Sigmoid colon (tissue), 7 donors: ENCODE measurements around the gene LY86. TPM values are rescaled to one million over a fixed set of nuclear protein-coding genes. Genes with fewer than 3 reads are reported as not detected.

Experiments used
- DNase-seq: peaks from one replicate; pipeline ENCODE4 v3.0.0-alpha.2; 2019
- H3K27ac ChIP-seq, 4 donors: fragments of 200-600 bp; sonication (generic); one replicate each; pipeline ENCODE4 v1.5.1; 2016 to 2019; ENCODE audit warnings: mild to moderate bottlenecking in 1 of 4
- H3K27me3 ChIP-seq, 3 donors: fragments of 200-600 bp; sonication (generic); one replicate each; pipeline ENCODE4 v1.5.1; 2019; ENCODE audit warnings: mild to moderate bottlenecking in 1 of 3
- H3K36me3 ChIP-seq, 4 donors: fragments of 200-600 bp; sonication (generic); one replicate each; pipeline ENCODE4 v1.5.1; 2016 to 2019
- H3K4me1 ChIP-seq, 4 donors: fragments of 200-600 bp; sonication (generic); one replicate each; pipeline ENCODE4 v1.5.1; 2017 to 2019
- H3K4me3 ChIP-seq, 4 donors: fragments of 200-600 bp; sonication (generic); one replicate each; pipeline ENCODE4 v1.5.1; 2017 to 2019; ENCODE audit warnings: mild to moderate bottlenecking in 2 of 4, moderate library complexity in 1 of 4
- H3K9me3 ChIP-seq, 4 donors: fragments of 200-600 bp in 3 of 4; sonication (generic) in 3 of 4; one replicate each; pipeline versions ENCODE4 v1.5.1 to v1.6.1; 2013 to 2019
- CTCF ChIP-seq, 4 experiments: fragments of 450-650 bp in 3 of 4; fragments of 200-600 bp in 1 of 4; IDR thresholded peaks; one replicate each; pipeline ENCODE4 v1.5.1; 2016 to 2019; ENCODE audit warnings: antibody characterized with exemption in 4 of 4, mild to moderate bottlenecking in 3 of 4, moderate library complexity in 2 of 4
- EP300 ChIP-seq, 4 donors: sonication (generic); formaldehyde crosslinking; IDR thresholded peaks; one replicate each; pipeline ENCODE4 v1.6.1; 2017; ENCODE audit warnings: antibody characterized with exemption in 4 of 4
- POLR2A ChIP-seq, 2 donors: fragments of 450-650 bp; IDR thresholded peaks; one replicate each; pipeline ENCODE4 v1.6.1; 2016; ENCODE audit warnings: antibody characterized with exemption in 2 of 2, mild to moderate bottlenecking in 2 of 2, moderate library complexity in 2 of 2
- POLR2AphosphoS5 ChIP-seq, 4 donors: sonication (generic); formaldehyde crosslinking; IDR thresholded peaks; one replicate each; pipeline ENCODE4 v1.6.1; 2017; ENCODE audit warnings: antibody characterized with exemption in 4 of 4
- WGBS, 2 donors: extraction: QIAGEN DNeasy Blood & Tissue Kit; methylation state at CpG; one replicate each; pipeline ENCODE4 v1.1.7; 2013; 5-methylcytosine and 5-hydroxymethylcytosine counted together
- intact Hi-C: fragments of 100-400 bp; cut with DNase I; formaldehyde crosslinking; loops from one replicate; pipeline ENCODE4 v1.15.1; 2023
- polyA plus RNA-seq, 3 donors: library from polyadenylated mRNA; stranded (reverse); fragments of 200-250 nt; gene quantifications; one replicate each; pipeline ENCODE4 v1.2.3, GENCODE V29; 2013
- total RNA-seq, 4 donors: library from RNA; depleted of rRNA; stranded (reverse); fragments of >200 nt; gene quantifications; one replicate each; pipeline ENCODE4 v1.1.0, GENCODE V29; 2016
- donor health status: healthy with polysubstance abuse.
- donor health status: Bipolar disorder and iron deficiency.
- donor health status: healthy.

Gene LY86
- total and polyA plus RNA-seq, 7 donors, result 1.1 to 15.7 (median 5.9) TPM

GRCh38 chr6:6643398-6643797 is 54.9 kb downstream of the LY86 start:
- H3K27ac ChIP-seq, result no peak overlapping the region
- H3K9me3 ChIP-seq, result no peaks in the 10 kb centered on the region
- H3K27me3 ChIP-seq, result no peaks in the 10 kb centered on the region
- TF ChIP-seq EP300 (IDR thresholded peaks at IDR 0.05) (no peak), POLR2A (IDR thresholded peaks at IDR 0.05) (no peak), POLR2AphosphoS5 (IDR thresholded peaks at IDR 0.05) (no peak), CTCF (IDR thresholded peaks at IDR 0.05) (no peak)
- H3K36me3 ChIP-seq, result no peaks in the 10 kb centered on the region
- no peak for DNase-seq
- WGBS, 2 donors, result 91 to 93% methylated on average over 8 of the region's 8 CpGs
- intact Hi-C loops, result no loop called here
- no peaks in the 10 kb centered on the region for H3K4me1 ChIP-seq
- no peak overlapping the region for H3K4me3 ChIP-seq

- intact Hi-C loops, result no loop called here
- Histone ChIP-seq H3K27me3 (no peaks in the 10 kb centered on the region), H3K9me3 (no peaks in the 10 kb centered on the region), H3K4me1 (no peaks in the 10 kb centered on the region), H3K36me3 (no peaks in the 10 kb centered on the region), H3K27ac (no peak overlapping the region), H3K4me3 (no peak overlapping the region)
- 92 to 93% methylated on average over 3 of the region's 3 CpGs for WGBS, 2 donors
- no peak for TF ChIP-seq CTCF (IDR thresholded peaks at IDR 0.05)
- TF ChIP-seq POLR2A (IDR thresholded peaks at IDR 0.05), result no peak
- no peak for TF ChIP-seq POLR2AphosphoS5 (IDR thresholded peaks at IDR 0.05)
- TF ChIP-seq EP300 (IDR thresholded peaks at IDR 0.05), result no peak
- DNase-seq, result no peak
These were observed 56.9 kb downstream of the LY86 start for GRCh38 chr6:6645261-6645917.

- TF ChIP-seq POLR2AphosphoS5 (IDR thresholded peaks at IDR 0.05), result no peak
- TF ChIP-seq CTCF (IDR thresholded peaks at IDR 0.05), result no peak
- no peak for TF ChIP-seq POLR2A (IDR thresholded peaks at IDR 0.05)
- TF ChIP-seq EP300 (IDR thresholded peaks at IDR 0.05), result no peak
- no peak for DNase-seq
- no peak overlapping the region for H3K27ac ChIP-seq
- intact Hi-C loops, result no loop called here
- WGBS, 2 donors, result 95 to 96% methylated on average over 2 of the region's 2 CpGs
- no peak overlapping the region for H3K4me3 ChIP-seq
- no peaks in the 10 kb centered on the region for H3K36me3 ChIP-seq
- H3K4me1 ChIP-seq, result no peaks in the 10 kb centered on the region
- no peaks in the 10 kb centered on the region for H3K27me3 ChIP-seq
- H3K9me3 ChIP-seq, result no peaks in the 10 kb centered on the region
These were observed 57.9 kb downstream of the LY86 start for GRCh38 chr6:6646384-6646783.

- DNase-seq, result no peak
- Histone ChIP-seq H3K4me3 (no peak overlapping the region), H3K9me3 (no peaks in the 10 kb centered on the region), H3K4me1 (no peaks in the 10 kb centered on the region), H3K27ac (no peak overlapping the region), H3K27me3 (no peaks in the 10 kb centered on the region), H3K36me3 (no peaks in the 10 kb centered on the region)
- TF ChIP-seq CTCF (IDR thresholded peaks at IDR 0.05) (no peak), POLR2A (IDR thresholded peaks at IDR 0.05) (no peak), POLR2AphosphoS5 (IDR thresholded peaks at IDR 0.05) (no peak), EP300 (IDR thresholded peaks at IDR 0.05) (no peak)
- intact Hi-C loops, result no loop called here
- WGBS, 2 donors, result 44 to 61% methylated on average over 2 of the region's 2 CpGs
These were observed 58.3 kb downstream of the LY86 start for GRCh38 chr6:6646859-6647258.
